ENCODE measurements around the gene TMEM115. TPM values are rescaled to one million over a fixed set of nuclear protein-coding genes. Genes with fewer than 3 reads are reported as not detected.

TMEM115 gene
- total and polyA plus RNA-seq, 2 of the 4 experiments (the other 2 are of a cell fraction): 35.3 to 47.3 TPM

DNA sequence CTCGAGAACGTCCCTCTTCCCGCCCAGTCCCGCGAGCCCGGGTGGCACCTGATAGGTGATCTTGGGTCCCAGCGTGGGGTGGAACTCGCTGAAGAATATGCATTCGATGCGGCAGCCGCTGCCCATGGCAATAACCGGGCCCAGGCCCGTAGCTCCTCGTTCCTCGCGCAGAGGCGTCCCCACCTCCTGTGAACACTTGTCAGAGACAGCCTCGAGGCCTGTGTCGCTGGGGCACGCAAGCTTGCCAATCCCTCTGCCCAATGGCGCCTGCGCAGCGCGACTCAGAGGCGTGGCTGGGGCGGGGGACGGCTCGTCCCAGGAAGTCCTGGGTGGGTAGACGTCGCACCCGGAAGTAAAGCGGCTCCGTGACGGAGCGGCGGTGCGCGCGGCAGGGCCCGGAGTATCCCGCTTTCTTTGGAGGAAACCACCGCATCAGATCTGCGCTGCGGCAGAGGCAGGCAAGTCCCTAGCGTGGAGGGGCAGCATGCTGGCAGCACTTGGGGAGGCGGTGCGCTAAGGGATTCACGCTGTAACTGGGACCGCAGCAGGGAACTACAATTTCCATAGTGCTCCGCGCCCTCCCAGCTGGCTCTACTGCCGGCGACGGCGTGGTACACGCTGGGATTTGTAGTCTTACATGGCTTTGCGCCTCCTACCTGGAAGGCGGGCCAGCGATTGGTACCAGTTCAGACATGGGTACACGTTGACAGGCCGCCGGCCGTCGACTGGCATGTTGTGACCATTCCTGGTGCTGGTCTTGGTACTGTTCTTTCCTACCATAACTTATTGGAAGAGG is 8.6 kb downstream of the TMEM115 start, which contains the start of the genes CYB561D2 and NPRL2 (continued):
- TF ChIP-seq FOS (IDR thresholded peaks at IDR 0.05; ENCODE audit: low read depth, low read length) (no peak), SMC3 (IDR thresholded peaks at IDR 0.05; ENCODE audit: low read depth, low read length) (no peak), POLR2A (IDR thresholded peaks at IDR 0.05; ENCODE audit: low read depth, low read length) (no peak; the same call in 1 of the 2 replicates)

DNA sequence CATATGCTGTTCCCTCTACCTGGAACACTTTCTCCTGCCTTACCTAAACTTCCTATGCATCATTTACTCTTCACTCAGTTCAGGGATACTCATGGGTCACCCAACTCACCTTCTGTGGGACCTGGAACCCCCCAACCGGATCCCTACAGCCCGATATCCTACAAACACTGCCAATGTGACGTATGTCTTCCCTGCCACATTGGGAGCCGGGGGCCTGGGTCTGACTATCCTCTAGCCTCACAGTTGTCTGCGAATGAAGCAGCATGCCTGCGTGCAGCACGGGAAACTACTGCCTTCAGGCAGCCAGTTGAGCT is 9.2 kb downstream of the TMEM115 start:
- ChIA-PET POLR2A (ENCODE audit: unreplicated experiment) (interaction anchor here (0.8 kb wide), 1 partner anchor 10 kb away, joined by 4 read pairs; the partner anchor contains the start of gene RASSF1), CTCF (interaction anchor here (1.2 kb wide), 1 partner anchor 192 kb away, joined by 5 read pairs; no protein-coding TSS in a partner anchor)
- ATAC-seq (ENCODE audit: low read depth) (no peak; the same call in 1 of the 2 replicates), DNase-seq (no peak)
- Histone ChIP-seq H3K36me3 (ENCODE audit: control insufficient read depth, insufficient read depth, low read length) (peaks cover 30% of the 10 kb centered on the region), H2BK5ac (ENCODE audit: low read depth, low read length, poor library complexity, severe bottlenecking) (peak overlapping the region; percentile 44), H2BK15ac (ENCODE audit: low read depth, low read length) (no peak overlapping the region), H3K4me1 (ENCODE audit: control insufficient read depth, insufficient read depth, low read length) (peaks cover 11% of the 10 kb centered on the region), H3K9me1 (ENCODE audit: insufficient read depth, low read length) (peaks cover 4% of the 10 kb centered on the region; the same call in 1 of the 2 replicates), H3K9me3 (ENCODE audit: control insufficient read depth, insufficient read depth, low read length) (no peaks in the 10 kb centered on the region), H3K4ac (ENCODE audit: low read depth, low read length) (peak overlapping the region; percentile 46), H2AFZ (replicated peaks; ENCODE audit: low read length, poor library complexity) (peak overlapping the region; percentile 93), H3K56ac (ENCODE audit: extremely low read depth, insufficient read depth, low read length) (peak overlapping the region; percentile 41; the same call in 1 of the 2 replicates), H3K18ac (ENCODE audit: low read depth, low read length) (no peak overlapping the region), H4K91ac (ENCODE audit: insufficient read depth, low read depth, low read length) (peak overlapping the region; percentile 26), H2BK120ac (ENCODE audit: low read depth, low read length) (no peak overlapping the region), H4K20me1 (ENCODE audit: insufficient read depth, low read length) (peaks cover 17% of the 10 kb centered on the region), H3K9ac (ENCODE audit: low read depth, low read length) (peak overlapping the region; percentile 77), H2BK20ac (ENCODE audit: low read depth, low read length) (no peak overlapping the region), H3K27me3 (ENCODE audit: control insufficient read depth, insufficient read depth, low read length) (no peaks in the 10 kb centered on the region), H3K14ac (replicated peaks; ENCODE audit: low read depth, low read length) (peak overlapping the region; percentile 62), H2AK9ac (replicated peaks; ENCODE audit: low read depth, low read length, poor library complexity) (peak overlapping the region; percentile 90), H3K79me1 (ENCODE audit: low read depth in 1 of 2, low read length in 2 of 2) (peaks cover 23 to 42% of the 10 kb centered on the region in 2 experiments), H4K8ac (ENCODE audit: low read depth in 2 of 2, low read length in 2 of 2) (peak overlapping the region; percentile 72 to 88; a peak in 3 of 4 replicates), H3K4me3 (ENCODE audit: insufficient read depth, low read depth, low read length) (peak overlapping the region; percentile 73), H3K27ac (ENCODE audit: insufficient read depth, low read length) (peak overlapping the region; percentile 49), H2AK5ac (ENCODE audit: low read depth, low read length) (peak overlapping the region; percentile 39), H4K5ac (ENCODE audit: low read depth, low read length) (peak overlapping the region; percentile 52), H3K4me2 (ENCODE audit: low read depth, low read length) (peak overlapping the region; percentile 88), H3K23ac (ENCODE audit: low read depth, low read length) (peak overlapping the region; percentile 57; the same call in 1 of the 2 replicates)
- in situ Hi-C loops (cut with MboI; ENCODE audit: low sequenced_read_pairs): no loop called here
- dilution Hi-C loops (cut with HindIII; ENCODE audit: low sequenced_read_pairs, unreplicated experiment): no loop called here
- no TSS peak for BruUV-seq (replicated peaks)
- WGBS, 2 experiments (ENCODE audit: extremely low coverage in 2 of 2, insufficient read length in 1 of 2): 6% methylated on average over 7 of the region's 7 CpGs; no CpG with 5 or more reads in 1 of the 2 experiments
- intact Hi-C loops (cut with micrococcal nuclease): no loop called here
- TF ChIP-seq, protein P1, sequence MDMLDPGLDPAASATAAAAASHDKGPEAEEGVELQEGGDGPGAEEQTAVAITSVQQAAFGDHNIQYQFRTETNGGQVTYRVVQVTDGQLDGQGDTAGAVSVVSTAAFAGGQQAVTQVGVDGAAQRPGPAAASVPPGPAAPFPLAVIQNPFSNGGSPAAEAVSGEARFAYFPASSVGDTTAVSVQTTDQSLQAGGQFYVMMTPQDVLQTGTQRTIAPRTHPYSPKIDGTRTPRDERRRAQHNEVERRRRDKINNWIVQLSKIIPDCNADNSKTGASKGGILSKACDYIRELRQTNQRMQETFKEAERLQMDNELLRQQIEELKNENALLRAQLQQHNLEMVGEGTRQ (IDR thresholded peaks at IDR 0.05; ENCODE audit: low read depth, low read length): no peak
- TF ChIP-seq FOS (IDR thresholded peaks at IDR 0.05; ENCODE audit: low read depth, low read length) (no peak), RCOR1 (IDR thresholded peaks at IDR 0.05; ENCODE audit: insufficient replicate concordance, low read length) (no peak), BHLHE40 (IDR thresholded peaks at IDR 0.05; ENCODE audit: low read depth, low read length) (no peak), CEBPB (IDR thresholded peaks at IDR 0.05; ENCODE audit: low read depth, low read length) (no peak), MAFK (IDR thresholded peaks at IDR 0.05; ENCODE audit: low read depth, low read length) (no peak), NFE2L2 (IDR thresholded peaks at IDR 0.05; ENCODE audit: low read depth, low read length) (no peak), POLR2A (IDR thresholded peaks at IDR 0.05; ENCODE audit: low read depth, low read length) (no peak), RFX5 (IDR thresholded peaks at IDR 0.05; ENCODE audit: low read depth, low read length) (no peak), MXI1 (IDR thresholded peaks at IDR 0.05; ENCODE audit: borderline replicate concordance, low read depth, low read length) (no peak), RAD21 (IDR thresholded peaks at IDR 0.05; ENCODE audit: low read length) (no peak)
- TF ChIP-seq, protein P2, sequence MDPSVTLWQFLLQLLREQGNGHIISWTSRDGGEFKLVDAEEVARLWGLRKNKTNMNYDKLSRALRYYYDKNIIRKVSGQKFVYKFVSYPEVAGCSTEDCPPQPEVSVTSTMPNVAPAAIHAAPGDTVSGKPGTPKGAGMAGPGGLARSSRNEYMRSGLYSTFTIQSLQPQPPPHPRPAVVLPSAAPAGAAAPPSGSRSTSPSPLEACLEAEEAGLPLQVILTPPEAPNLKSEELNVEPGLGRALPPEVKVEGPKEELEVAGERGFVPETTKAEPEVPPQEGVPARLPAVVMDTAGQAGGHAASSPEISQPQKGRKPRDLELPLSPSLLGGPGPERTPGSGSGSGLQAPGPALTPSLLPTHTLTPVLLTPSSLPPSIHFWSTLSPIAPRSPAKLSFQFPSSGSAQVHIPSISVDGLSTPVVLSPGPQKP (IDR thresholded peaks at IDR 0.05; ENCODE audit: borderline replicate concordance, low read depth, low read length): no peak
